ENCODE data around the gene ELOVL5.
"Not testable (repeated sequence)": the region's sequence is repeated elsewhere in the genome, so short reads cannot be mapped to it uniquely, and the experiment has no call there.

ELOVL5 gene

GRCh38 chr6:53310771-53311585 lies 37.8 kb downstream of the ELOVL5 start:
- intact Hi-C loops (cut with DNase I): no loop called here
- DNase-seq: no peak

- no peak for DNase-seq
- intact Hi-C loops (cut with DNase I): no loop called here
These were observed 38.8 kb downstream of the ELOVL5 start for GRCh38 chr6:53309901-53310300.

GRCh38 chr6:53309059-53309900 lies 39.5 kb downstream of the ELOVL5 start:
- DNase-seq: no peak
- intact Hi-C loops (cut with DNase I): no loop called here

- intact Hi-C loops (cut with DNase I): no loop called here
- DNase-seq: no peak
These were observed 41.9 kb downstream of the ELOVL5 start for GRCh38 chr6:53306819-53307347.

- DNase-seq; intact Hi-C loops (cut with DNase I): not testable (repeated sequence)
These were observed 42.5 kb downstream of the ELOVL5 start for GRCh38 chr6:53306217-53306616.

- intact Hi-C loops (cut with DNase I): not testable (repeated sequence)
These were observed 43.2 kb downstream of the ELOVL5 start for GRCh38 chr6:53305506-53306005.

GRCh38 chr6:53304953-53305352 lies 43.8 kb downstream of the ELOVL5 start:
- DNase-seq: not testable (repeated sequence)
- intact Hi-C loops (cut with DNase I): loop anchor here (5.0 kb wide), 1 partner anchor 42 kb away; the partner anchor contains the start of gene ELOVL5

More at GRCh38 chr6:53305506-53306005, 43.2 kb downstream of the ELOVL5 start:
- DNase-seq: peak in 1 of 10 donors; percentile 71

- intact Hi-C loops (cut with DNase I): loop anchor here (5.0 kb wide), 1 partner anchor 44 kb away; the partner anchor contains the start of gene ELOVL5
- DNase-seq: no peak
These were observed 45.9 kb downstream of the ELOVL5 start for GRCh38 chr6:53302678-53303360.

GRCh38 chr6:53301801-53302537 lies 46.8 kb downstream of the ELOVL5 start:
- no peak for DNase-seq
- intact Hi-C loops (cut with DNase I): loop anchor here (5.0 kb wide), 1 partner anchor 45 kb away; the partner anchor contains the start of gene ELOVL5

GRCh38 chr6:53300656-53301551 lies 47.8 kb downstream of the ELOVL5 start:
- peak in 9 of 10 donors; percentile 27 to 91 (median 48) for DNase-seq

GRCh38 chr6:53299331-53300005 lies 49.3 kb downstream of the ELOVL5 start:
- intact Hi-C loops (cut with DNase I): loop anchor here (5.0 to 10.0 kb wide), 2 partner anchors 48 to 125 kb away; partner anchors contain the start of gene ELOVL5
- no peak for DNase-seq

More at GRCh38 chr6:53300656-53301551, 47.8 kb downstream of the ELOVL5 start:
- intact Hi-C loops (cut with DNase I): loop anchor here (5.0 kb wide), 1 partner anchor 46 kb away; the partner anchor contains the start of gene ELOVL5

GRCh38 chr6:53297004-53297403 lies 51.7 kb downstream of the ELOVL5 start:
- intact Hi-C loops (cut with DNase I): loop anchor here (10.0 kb wide), 1 partner anchor 122 kb away; no protein-coding TSS in a partner anchor
- DNase-seq: no peak

- intact Hi-C loops (cut with DNase I): loop anchor here (10.0 kb wide), 1 partner anchor 120 kb away; no protein-coding TSS in a partner anchor
- DNase-seq: no peak
These were observed 53.6 kb downstream of the ELOVL5 start for GRCh38 chr6:53295176-53295575.

GRCh38 chr6:53294611-53295010 lies 54.1 kb downstream of the ELOVL5 start:
- intact Hi-C loops (cut with DNase I): loop anchor here (10.0 kb wide), 1 partner anchor 120 kb away; no protein-coding TSS in a partner anchor
- DNase-seq: no peak

GRCh38 chr6:53294095-53294494 lies 54.7 kb downstream of the ELOVL5 start:
- intact Hi-C loops (cut with DNase I): loop anchor here (10.0 kb wide), 1 partner anchor 119 kb away; no protein-coding TSS in a partner anchor
- peak in 3 of 10 donors; percentile 11 to 47 (median 15) for DNase-seq

GRCh38 chr6:53293691-53294090 lies 55.1 kb downstream of the ELOVL5 start:
- no peak for DNase-seq
- intact Hi-C loops (cut with DNase I): loop anchor here (10.0 kb wide), 1 partner anchor 119 kb away; no protein-coding TSS in a partner anchor
